GM12874 (cell line): ENCODE data around the gene NDUFB8.

Source experiments
- TF ChIP-seq, protein P1 (sequence below): IDR thresholded peaks from 2 replicates; pipeline ENCODE4 v1.5.1; 2011; ENCODE audit warnings: low read depth, mild to moderate bottlenecking, control low read depth, low read length, moderate library complexity; ENCODE audit not compliant: insufficient read depth

NDUFB8 gene

DNA sequence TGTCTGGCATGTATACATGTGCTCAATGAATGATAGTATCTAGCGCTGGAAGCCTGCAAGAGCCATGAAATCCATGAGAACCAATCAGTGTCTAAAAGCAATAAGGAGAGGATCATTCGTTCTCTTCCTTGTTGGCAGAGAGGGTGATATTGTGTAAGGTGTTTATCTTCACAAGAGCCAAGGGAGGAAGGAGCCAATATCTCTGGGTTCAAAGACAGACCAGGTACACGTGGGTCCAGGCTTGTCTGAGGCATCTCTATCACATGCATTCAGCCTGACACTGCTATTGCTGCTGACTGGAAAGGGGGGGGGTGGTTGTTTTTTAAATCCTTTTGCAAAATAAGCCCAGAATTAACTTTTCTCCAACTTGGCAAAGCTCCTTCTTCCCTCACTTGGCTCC lies 14.1 kb downstream of the NDUFB8 start:
- TF ChIP-seq, protein P1, sequence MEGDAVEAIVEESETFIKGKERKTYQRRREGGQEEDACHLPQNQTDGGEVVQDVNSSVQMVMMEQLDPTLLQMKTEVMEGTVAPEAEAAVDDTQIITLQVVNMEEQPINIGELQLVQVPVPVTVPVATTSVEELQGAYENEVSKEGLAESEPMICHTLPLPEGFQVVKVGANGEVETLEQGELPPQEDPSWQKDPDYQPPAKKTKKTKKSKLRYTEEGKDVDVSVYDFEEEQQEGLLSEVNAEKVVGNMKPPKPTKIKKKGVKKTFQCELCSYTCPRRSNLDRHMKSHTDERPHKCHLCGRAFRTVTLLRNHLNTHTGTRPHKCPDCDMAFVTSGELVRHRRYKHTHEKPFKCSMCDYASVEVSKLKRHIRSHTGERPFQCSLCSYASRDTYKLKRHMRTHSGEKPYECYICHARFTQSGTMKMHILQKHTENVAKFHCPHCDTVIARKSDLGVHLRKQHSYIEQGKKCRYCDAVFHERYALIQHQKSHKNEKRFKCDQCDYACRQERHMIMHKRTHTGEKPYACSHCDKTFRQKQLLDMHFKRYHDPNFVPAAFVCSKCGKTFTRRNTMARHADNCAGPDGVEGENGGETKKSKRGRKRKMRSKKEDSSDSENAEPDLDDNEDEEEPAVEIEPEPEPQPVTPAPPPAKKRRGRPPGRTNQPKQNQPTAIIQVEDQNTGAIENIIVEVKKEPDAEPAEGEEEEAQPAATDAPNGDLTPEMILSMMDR: no peak

DNA sequence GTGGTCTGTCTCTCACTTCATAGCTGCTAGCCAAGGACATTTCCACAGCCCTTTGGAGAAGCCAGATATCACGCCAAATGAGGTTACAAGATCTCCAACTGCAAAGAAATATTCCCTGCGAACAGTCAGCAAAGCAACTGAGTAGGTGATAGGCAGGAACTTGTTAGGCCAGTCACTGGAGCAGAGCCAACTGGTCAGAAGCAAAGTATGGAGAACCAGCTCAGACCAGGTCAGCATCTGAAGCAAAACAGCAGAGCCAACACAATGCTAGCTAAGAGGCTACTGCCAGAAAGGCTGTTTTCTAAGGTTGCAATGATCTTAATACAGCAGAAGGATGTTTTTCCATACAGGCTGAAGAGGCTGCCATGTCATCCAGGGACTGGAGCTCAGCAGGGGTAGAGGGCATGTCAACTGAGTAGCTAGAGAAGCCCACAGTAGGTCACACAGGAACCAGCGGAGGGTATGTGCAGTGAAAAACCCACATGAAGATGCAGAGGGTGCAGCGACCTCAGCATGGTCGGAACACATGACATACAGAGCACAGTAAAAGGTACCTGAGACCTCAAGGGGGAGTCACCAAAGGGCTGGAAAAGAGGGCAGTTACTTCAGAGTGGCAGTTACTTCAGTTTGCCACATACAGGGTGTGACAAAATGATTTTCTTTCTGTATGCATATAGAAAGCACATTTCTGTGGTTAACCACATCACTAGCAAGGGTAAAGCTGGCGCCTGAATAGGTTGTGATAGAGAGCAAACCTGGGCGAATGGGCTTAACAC lies 18.9 kb downstream of the NDUFB8 start:
- TF ChIP-seq, protein P1: no peak

GRCh38 chr10:100509241-100509840 lies 20.3 kb downstream of the NDUFB8 start:
- TF ChIP-seq, protein P1: no peak

- TF ChIP-seq, protein P1: peak; percentile 39; the same call in 1 of the 2 replicates
Observed at GRCh38 chr10:100508691-100509150, 20.9 kb downstream of the NDUFB8 start.

DNA sequence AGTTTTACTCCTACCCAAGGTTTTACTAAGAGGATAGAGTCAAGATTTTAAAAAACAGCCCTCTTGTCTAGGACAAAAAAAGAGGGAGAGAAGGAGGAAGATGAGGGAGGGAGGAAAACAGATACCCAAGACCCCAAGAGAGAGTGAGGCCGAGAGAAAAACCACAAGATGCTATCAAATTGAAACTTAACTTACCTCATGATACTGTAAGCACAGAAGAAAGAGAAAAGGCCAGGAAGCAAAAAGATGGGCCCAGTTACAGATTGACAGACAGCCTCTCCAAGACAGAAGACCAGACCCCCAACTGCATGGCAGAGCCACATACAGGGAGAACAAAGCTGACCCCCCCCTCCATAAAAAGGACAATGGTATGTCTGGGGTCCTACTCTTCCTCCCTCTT lies 21.4 kb downstream of the NDUFB8 start:
- TF ChIP-seq, protein P1: no peak

DNA sequence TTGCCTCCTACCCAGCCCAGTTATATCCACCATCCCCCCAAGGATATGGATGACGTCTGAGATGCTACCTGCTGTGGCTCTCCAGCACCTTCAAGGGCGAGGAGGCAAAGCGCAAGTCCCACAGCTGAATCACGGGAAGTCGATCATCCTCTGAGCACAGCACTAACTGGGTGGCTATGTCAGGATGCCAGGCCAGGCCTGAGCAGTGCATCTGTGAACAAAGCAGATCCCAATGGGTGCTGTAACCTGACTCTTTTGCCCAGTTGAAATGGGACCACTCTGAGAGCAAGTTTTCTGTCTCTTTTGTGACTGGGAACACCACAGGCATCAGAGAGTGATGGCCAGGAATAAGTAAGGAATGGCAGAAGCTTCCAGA lies 22.3 kb downstream of the NDUFB8 start:
- TF ChIP-seq, protein P1: no peak

DNA sequence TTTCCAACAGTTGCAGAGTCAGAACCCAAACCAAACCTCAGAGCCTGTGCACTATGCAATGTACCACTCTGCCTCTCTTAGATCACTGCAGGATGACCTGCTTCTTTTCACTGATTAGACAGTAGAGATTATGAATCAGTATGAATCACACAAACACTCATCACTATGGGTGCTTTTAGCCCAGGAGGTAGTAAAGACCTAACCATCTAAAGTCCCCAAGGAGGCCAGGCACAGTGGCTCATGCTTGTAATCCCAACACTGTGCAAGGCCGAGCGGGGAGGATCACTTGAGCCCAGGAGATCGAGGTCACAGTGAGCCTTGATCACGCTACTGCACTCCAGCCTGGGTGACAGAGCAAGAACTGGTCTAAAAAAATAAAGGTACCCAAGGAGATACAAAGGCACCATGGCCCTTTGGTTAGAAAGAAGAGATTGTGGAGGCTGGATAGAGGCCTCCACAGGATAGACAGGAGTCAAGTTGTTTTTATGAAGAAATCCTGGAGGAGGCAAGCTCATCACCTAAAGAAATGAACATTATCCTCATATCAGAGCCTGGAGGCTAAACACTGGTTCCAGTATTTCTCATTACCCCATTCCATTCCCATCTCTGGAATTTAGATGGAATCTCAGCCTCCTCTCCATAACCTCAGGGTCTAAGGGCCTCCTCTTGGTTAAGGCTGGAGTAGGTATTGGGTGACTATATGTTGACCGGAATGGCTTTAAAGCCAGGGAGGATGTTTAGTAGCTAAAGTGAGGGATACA lies 22.9 kb downstream of the NDUFB8 start:
- TF ChIP-seq, protein P1: no peak
